Urinary bladder (tissue), 4 donors: ENCODE results near the gene COG7. TPM values are rescaled to one million over a fixed set of nuclear protein-coding genes. Genes with fewer than 3 reads are reported as not detected.

ENCODE experiments used
- DNase-seq: peaks from one replicate; pipeline ENCODE4 v3.0.0-alpha.2; 2015; ENCODE audit errors: extremely low spot score
- H3K27ac ChIP-seq: one replicate; pipeline ENCODE4 v1.5.1; 2013; ENCODE audit warnings: low read depth, mild to moderate bottlenecking, moderate library complexity
- H3K36me3 ChIP-seq: one replicate; pipeline ENCODE4 v1.6.1; 2013; ENCODE audit warnings: mild to moderate bottlenecking, moderate library complexity; ENCODE audit not compliant: insufficient read depth
- H3K4me1 ChIP-seq: one replicate; pipeline ENCODE4 v1.6.1; 2013; ENCODE audit warnings: mild to moderate bottlenecking, moderate library complexity; ENCODE audit not compliant: insufficient read depth
- H3K4me3 ChIP-seq: one replicate; pipeline ENCODE4 v1.5.1; 2013; ENCODE audit warnings: low read depth, low read length
- WGBS: extraction: QIAGEN DNeasy Blood & Tissue Kit; methylation state at CpG from one replicate; pipeline ENCODE4 v1.1.7; 2013; 5-methylcytosine and 5-hydroxymethylcytosine counted together
- polyA plus RNA-seq: library from polyadenylated mRNA; stranded (reverse); fragments of 200-250 nt; gene quantifications from one replicate; pipeline ENCODE4 v1.2.3, GENCODE V29; 2013
- total RNA-seq: library from RNA; depleted of rRNA; stranded (reverse); fragments of >200 nt; gene quantifications from one replicate; pipeline ENCODE4 v1.2.3, GENCODE V29; 2014
- donor health status: healthy with polysubstance abuse.
- donor health status: healthy.

COG7 gene
- total RNA-seq (25.6 TPM), polyA plus RNA-seq (16.6 TPM)

DNA sequence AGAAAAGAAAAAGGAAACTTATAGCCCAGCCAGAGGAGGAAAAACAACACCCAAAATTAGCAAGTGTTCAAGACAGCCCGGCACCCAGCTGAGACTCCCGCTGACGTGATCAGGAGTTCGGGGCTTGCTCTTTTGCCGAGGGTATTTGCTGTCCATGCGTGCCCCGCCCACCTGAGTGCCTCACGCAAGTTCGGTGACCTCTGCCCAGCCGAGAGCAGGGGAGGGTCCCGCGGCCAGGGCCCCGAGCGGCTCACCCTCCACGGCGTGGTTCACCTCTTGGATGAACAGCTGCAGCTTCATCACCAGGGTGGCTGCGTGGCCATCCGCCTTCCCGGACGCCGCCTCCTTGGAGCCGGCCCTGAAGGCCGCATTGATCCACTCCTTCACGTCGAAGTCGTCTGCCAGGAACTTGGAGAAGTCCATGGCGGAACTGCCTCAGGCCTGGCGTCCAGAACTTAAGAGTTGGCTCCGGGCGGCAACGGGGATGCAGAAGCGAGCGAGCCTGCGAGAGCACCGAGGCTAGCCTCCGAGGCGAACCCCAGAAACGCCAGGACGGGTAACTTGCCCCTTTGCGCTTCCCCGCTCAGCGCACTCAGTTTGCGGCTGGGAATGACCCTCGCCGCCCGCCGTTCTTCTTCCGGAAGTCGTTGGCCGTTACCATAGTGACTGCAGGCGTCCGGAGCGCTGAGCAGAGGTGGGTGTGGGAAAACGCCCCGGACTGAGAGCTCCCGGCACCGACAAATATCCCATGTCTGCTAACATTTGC, at the start of gene COG7:
Gene COG7 (minus strand): TSS at position 618 of the 766 bp plus-strand sequence. CDS start 195 bp downstream, at position 423.
- peak within 1 kb of the TSS; percentile 31 for H3K27ac ChIP-seq
- peak; percentile 62 for DNase-seq
- peaks cover 3% of the 10 kb centered on the region for H3K4me1 ChIP-seq
- H3K4me3 ChIP-seq: peak within 1 kb of the TSS; percentile 80
- H3K36me3 ChIP-seq: no peaks in the 10 kb centered on the region
- WGBS: under 1% methylated on average over 57 of the region's 57 CpGs

- peaks cover 5% of the 10 kb centered on the region for H3K4me1 ChIP-seq
- no peak overlapping the region for H3K4me3 ChIP-seq
- no peak for DNase-seq
- 58% methylated on average over 2 of the region's 2 CpGs for WGBS
- H3K36me3 ChIP-seq: no peaks in the 10 kb centered on the region
- H3K27ac ChIP-seq: no peak overlapping the region
Observed at GRCh38 chr16:23502466-23502865, 49.5 kb upstream of the COG7 start.

DNA sequence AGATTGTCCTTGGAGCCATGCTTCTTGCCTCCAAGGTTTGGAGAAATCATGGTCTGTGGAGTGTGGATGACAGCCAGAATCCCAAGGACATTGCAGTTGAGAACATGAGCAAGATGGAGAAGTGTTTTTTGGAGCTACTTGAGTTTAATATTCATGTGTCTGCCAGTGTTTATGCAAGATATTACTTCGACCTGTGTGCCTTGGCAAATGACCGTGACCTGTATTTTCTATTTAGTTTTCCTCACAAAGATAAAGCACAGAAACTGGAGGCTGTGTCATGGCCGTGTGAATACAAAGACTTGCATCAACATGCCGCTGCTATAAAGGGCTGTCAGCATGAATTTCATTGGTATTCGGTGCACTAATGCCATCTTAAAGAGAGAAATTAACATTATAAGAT, 48.3 kb upstream of the COG7 start:
- peaks cover 5% of the 10 kb centered on the region for H3K4me1 ChIP-seq
- DNase-seq: no peak
- no peak overlapping the region for H3K27ac ChIP-seq
- WGBS: 83% methylated on average over 5 of the region's 5 CpGs
- H3K36me3 ChIP-seq: no peaks in the 10 kb centered on the region
- H3K4me3 ChIP-seq: no peak overlapping the region

DNA sequence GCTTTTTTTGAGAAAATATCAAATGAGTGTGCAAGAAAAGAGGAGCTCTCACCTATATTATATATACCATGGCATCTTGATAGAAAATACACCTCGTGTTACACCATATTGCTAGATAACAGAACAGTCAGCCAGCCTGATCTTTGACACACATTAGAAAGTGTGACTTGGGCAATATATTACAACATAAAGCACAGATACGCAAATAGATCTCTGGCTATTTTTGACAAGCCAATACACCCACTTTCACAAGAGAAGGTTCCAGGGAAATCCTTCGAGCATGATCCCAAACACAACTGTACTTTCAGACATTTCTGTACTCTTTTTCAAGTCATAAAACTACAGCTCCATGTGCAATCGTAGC, 47.9 kb upstream of the COG7 start:
- H3K4me1 ChIP-seq: peaks cover 3% of the 10 kb centered on the region
- WGBS: 62% methylated on average over 4 of the region's 4 CpGs
- H3K27ac ChIP-seq: no peak overlapping the region
- DNase-seq: no peak
- H3K36me3 ChIP-seq: no peaks in the 10 kb centered on the region
- no peak overlapping the region for H3K4me3 ChIP-seq

DNA sequence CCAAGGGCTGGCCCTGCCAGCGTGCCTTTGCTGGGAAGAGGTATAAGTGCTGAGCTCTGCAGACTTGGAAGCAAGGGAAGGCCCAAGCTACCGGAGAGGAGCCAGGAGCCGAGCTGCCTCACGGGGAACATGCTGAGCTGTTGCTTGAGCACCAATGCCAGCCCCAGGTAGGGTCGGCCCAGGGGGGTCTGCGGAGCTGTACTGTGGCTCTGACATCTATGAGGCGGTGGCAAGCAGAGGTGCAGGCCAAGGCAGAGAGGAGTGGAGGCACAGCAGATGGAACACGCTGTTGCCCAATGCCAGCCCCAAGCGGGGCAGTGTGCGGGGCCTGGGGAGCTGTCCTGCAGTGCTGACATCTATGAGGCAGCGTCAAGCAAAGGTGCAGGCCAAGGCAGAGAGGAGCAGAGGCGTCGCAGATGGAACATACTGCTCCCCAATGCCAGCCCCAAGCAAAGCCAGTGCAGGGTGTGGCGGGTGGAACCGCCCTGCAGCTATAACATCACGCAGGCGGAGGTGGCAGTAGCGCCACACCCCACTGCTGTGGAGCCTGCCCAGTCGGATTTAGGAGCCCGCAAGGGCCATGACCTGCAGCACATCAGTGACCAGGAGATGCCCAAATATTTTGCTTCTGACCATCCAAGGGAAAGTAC, 47.3 kb upstream of the COG7 start:
- DNase-seq: no peak
- no peak overlapping the region for H3K27ac ChIP-seq
- peaks cover 5% of the 10 kb centered on the region for H3K4me1 ChIP-seq
- H3K36me3 ChIP-seq: no peaks in the 10 kb centered on the region
- no peak overlapping the region for H3K4me3 ChIP-seq
- WGBS: 89% methylated on average over 20 of the region's 20 CpGs

DNA sequence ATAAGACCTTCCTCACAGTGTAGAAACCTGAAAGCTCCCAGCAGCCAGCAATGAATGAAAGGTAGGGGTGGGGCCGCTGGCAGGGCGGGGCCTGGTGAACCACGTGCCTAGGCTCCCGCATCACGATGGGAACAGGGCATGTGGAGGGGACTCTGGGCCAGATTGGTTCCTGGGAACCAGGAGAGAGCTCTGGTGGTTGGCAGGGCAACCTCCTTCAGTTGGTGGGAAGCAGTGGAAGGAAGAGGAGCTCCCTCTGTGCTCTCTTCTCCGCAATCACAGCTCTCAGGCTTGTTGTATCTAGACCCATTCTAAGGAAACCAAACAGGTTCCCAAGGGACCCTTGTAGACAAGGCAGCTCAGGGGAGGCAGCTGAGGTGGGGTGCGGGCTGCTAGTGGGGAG, 46.8 kb upstream of the COG7 start:
- WGBS: 81% methylated on average over 7 of the region's 7 CpGs
- no peak for DNase-seq
- peaks cover 5% of the 10 kb centered on the region for H3K4me1 ChIP-seq

DNA sequence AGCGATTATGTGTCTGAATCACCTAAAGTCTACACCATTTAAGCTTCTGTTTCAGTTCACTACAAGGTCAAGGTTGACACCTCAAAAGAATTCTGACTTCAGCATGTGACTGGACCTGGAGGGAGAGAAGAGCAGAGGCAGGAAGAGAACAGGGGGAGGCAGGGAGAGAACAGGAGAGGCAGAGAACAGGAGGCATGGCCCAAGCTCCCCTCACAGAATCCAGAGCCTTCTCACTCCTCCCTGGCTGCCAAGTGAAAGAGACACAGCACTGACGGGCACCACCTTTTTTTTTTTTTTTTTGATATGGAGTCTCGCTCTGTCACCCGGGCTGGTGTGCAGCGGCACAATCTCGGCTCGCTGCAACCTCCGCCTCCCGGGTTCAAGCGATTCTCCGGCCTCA, 45.9 kb upstream of the COG7 start:
- no peak overlapping the region for H3K27ac ChIP-seq
- 90% methylated on average over 11 of the region's 11 CpGs for WGBS
- DNase-seq: no peak

More for the DNA sequence above, 46.8 kb upstream of the COG7 start:
- H3K4me3 ChIP-seq: no peak overlapping the region
- H3K27ac ChIP-seq: no peak overlapping the region
- no peaks in the 10 kb centered on the region for H3K36me3 ChIP-seq

GRCh38 chr16:23497543-23497868, 44.5 kb upstream of the COG7 start:
- WGBS: 67% methylated on average over 6 of the region's 6 CpGs
- peak overlapping the region; percentile 27 for H3K27ac ChIP-seq
- H3K4me3 ChIP-seq: no peak overlapping the region
- H3K36me3 ChIP-seq: no peaks in the 10 kb centered on the region
- no peak for DNase-seq
- H3K4me1 ChIP-seq: peaks cover 5% of the 10 kb centered on the region

More for the DNA sequence above, 45.9 kb upstream of the COG7 start:
- no peaks in the 10 kb centered on the region for H3K36me3 ChIP-seq
- no peak overlapping the region for H3K4me3 ChIP-seq
- peaks cover 5% of the 10 kb centered on the region for H3K4me1 ChIP-seq

DNA sequence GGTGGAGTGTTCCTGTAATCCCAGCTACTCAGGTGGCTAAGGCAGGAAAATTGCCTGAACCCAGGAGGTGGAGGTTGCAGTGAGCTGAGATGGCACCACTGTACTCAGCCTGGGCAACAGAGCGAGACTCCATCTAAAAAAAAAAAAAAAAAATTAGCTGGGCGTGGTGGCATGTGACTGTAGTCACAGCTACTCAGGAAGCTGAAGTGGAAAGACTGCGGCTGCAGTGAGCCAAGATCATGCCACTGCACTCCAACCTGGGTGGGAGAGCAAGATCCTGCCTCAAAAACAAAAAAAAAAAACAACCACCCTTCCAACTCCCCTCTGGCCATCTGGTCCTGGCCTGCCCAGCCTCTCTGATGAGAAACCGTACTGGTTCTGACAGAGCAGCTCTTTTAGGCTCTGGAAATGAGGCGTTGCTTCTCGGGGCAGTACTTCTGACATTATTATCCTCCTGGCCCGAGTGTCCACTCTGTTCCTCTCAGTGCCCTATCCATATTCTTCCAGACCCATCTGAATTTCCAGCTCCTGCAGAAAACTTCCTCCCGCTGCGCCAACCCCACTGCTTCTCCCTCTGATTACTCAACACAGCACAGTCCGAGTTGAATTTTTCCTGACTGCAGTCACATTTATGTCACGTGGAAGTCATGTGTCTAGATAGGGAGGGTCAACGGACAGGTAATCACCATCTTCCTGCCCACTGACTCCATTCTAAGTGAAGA, 44.0 kb upstream of the COG7 start:
- Histone ChIP-seq H3K36me3 (no peaks in the 10 kb centered on the region), H3K4me3 (no peak overlapping the region), H3K27ac (peak overlapping the region; percentile 39), H3K4me1 (peaks cover 5% of the 10 kb centered on the region)
- no peak for DNase-seq
- 43% methylated on average over 12 of the region's 12 CpGs for WGBS

- no peak overlapping the region for H3K27ac ChIP-seq
Observed at GRCh38 chr16:23495671-23496070, 42.7 kb upstream of the COG7 start.

DNA sequence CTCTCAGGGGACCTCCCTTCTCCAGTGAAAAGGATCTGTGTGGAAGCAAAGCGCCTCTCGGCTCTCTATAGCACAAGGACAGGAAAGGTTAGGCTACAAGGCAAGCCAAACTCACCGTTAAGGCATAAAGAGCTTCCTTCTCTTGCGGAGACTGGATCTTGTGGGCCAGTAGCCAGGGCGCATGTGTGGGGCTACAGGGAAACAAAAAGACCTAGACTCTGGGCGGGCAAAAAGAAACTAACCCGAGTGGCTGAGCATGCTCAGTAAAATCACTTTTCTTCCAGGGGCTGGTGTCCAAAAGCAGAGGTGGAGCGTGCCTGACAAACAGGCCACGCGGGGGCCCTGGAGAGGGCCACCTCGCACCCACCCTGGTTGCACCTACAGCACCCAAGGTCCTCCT, 41.2 kb upstream of the COG7 start:
- Histone ChIP-seq H3K27ac (no peak overlapping the region), H3K4me1 (peaks cover 3% of the 10 kb centered on the region), H3K4me3 (no peak overlapping the region), H3K36me3 (peaks cover 4% of the 10 kb centered on the region)
- WGBS: 92% methylated on average over 11 of the region's 11 CpGs
- no peak for DNase-seq

More at GRCh38 chr16:23495671-23496070, 42.7 kb upstream of the COG7 start:
- DNase-seq: no peak
- H3K4me1 ChIP-seq: peaks cover 5% of the 10 kb centered on the region
- H3K36me3 ChIP-seq: peaks cover 4% of the 10 kb centered on the region
- 88% methylated on average over 4 of the region's 4 CpGs for WGBS
- no peak overlapping the region for H3K4me3 ChIP-seq

- DNase-seq: no peak
- Histone ChIP-seq H3K4me1 (peaks cover 2% of the 10 kb centered on the region), H3K4me3 (no peak overlapping the region), H3K36me3 (peaks cover 4% of the 10 kb centered on the region), H3K27ac (no peak overlapping the region)
- 82% methylated on average over 14 of the region's 14 CpGs for WGBS
Observed at GRCh38 chr16:23491490-23492391, 38.8 kb upstream of the COG7 start.

DNA sequence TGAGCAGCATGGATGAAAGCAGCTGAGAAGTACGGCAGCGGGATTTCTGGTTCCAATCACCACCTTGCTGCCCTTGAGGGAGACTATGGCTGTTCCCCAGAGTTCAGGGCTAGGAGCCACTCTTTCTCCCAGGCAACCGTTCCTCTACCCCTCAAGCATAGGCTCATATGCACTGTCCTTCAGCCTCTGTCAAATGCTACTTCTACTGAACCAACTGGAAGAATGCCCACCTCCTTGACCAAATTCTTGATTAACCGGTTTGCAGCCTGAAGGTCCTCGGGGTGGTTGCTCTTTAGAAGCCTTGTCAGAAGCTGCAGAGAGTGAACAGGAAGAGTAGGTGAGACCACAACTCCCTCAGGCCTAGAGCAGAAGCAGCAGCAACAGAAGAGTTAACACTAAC, 33.5 kb upstream of the COG7 start:
- H3K36me3 ChIP-seq: peaks cover under 1% of the 10 kb centered on the region
- no peaks in the 10 kb centered on the region for H3K4me1 ChIP-seq
- WGBS: 94% methylated on average over 5 of the region's 5 CpGs
- no peak for DNase-seq
- H3K4me3 ChIP-seq: no peak overlapping the region
- no peak overlapping the region for H3K27ac ChIP-seq
